Left ventricle myocardium inferior (tissue), 1 donor: ENCODE results near the gene DRG2. TPM values are rescaled to one million over a fixed set of nuclear protein-coding genes. Genes with fewer than 3 reads are reported as not detected.

Experiments
- DNase-seq: peaks from one replicate; pipeline ENCODE4 v3.0.0-alpha.2; 2020
- H3K27ac ChIP-seq: fragments of 200-600 bp; replicated peaks from 2 replicates; pipeline ENCODE4 v1.8.0; 2021
- H3K27me3 ChIP-seq: fragments of 200-600 bp; 2 replicates; pipeline ENCODE4 v1.8.0; 2021; ENCODE audit warnings: low read depth
- H3K36me3 ChIP-seq: fragments of 200-600 bp; 2 replicates; pipeline ENCODE4 v1.8.0; 2021
- H3K4me1 ChIP-seq: fragments of 200-600 bp; 2 replicates; pipeline ENCODE4 v1.8.0; 2021
- H3K4me3 ChIP-seq: fragments of 200-600 bp; 2 replicates; pipeline ENCODE4 v1.8.0; 2021; ENCODE audit warnings: mild to moderate bottlenecking, moderate library complexity
- H3K9me3 ChIP-seq: fragments of 200-600 bp; replicated peaks from 2 replicates; pipeline ENCODE4 v1.8.0; 2021
- CTCF ChIP-seq: fragments of 200-600 bp; IDR thresholded peaks from 2 replicates; pipeline ENCODE4 v1.8.0; 2021; ENCODE audit warnings: antibody characterized with exemption, mild to moderate bottlenecking, borderline replicate concordance
- intact Hi-C: fragments of 100-400 bp; cut with micrococcal nuclease; formaldehyde crosslinking; loops from one replicate; pipeline ENCODE4 v1.11.0; 2022
- total RNA-seq: library from RNA; stranded (reverse); fragmentation: NEBNext Ultra II Directional; extraction: Animal tissue kit (Norgen Biotek cat#: 25700); gene quantifications from one replicate; pipeline ENCODE4 v1.2.1, GENCODE V29; 2021
- donor health status: DM: no; HTN: yes; CAD: no; lungs with severe emphysema.

Gene DRG2
- total RNA-seq, 1 donor from 2014 or later = 20.2 TPM

- no peak for DNase-seq
Observed at GRCh38 chr17:18115517-18115916, 27.8 kb downstream of the DRG2 start.

DNA sequence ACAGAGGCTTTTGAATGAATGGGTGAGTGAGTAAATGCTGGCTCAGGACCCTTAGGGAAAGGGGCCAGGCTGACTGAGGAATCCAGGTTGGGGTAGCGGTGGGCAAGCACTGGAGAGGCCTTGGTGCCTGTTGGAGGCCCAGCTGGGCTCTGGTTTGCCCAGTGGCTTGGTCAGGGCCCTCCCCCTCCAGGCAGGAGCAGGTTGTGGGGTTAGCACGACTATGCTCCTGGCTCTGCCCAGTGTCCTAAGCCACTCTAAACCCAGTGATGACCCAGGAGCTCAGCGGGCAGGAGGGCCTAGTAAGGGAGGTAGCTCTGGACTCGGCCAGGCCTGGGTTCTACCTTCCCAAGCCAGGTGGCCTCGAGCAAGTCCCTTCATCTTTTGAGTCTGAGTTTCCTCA lies 28.3 kb downstream of the DRG2 start:
- Histone ChIP-seq H3K4me1 (no peaks in the 10 kb centered on the region), H3K27ac (no peak overlapping the region), H3K27me3 (no peaks in the 10 kb centered on the region), H3K36me3 (no peaks in the 10 kb centered on the region), H3K4me3 (no peak overlapping the region), H3K9me3 (peaks cover 14% of the 10 kb centered on the region)
- intact Hi-C loops = no loop called here
- no peak for TF ChIP-seq CTCF
- no peak for DNase-seq

More at GRCh38 chr17:18115517-18115916, 27.8 kb downstream of the DRG2 start:
- Histone ChIP-seq H3K27me3 (no peaks in the 10 kb centered on the region), H3K9me3 (peaks cover 14% of the 10 kb centered on the region), H3K4me1 (no peaks in the 10 kb centered on the region), H3K27ac (no peak overlapping the region), H3K4me3 (no peak overlapping the region), H3K36me3 (no peaks in the 10 kb centered on the region)
- intact Hi-C loops = no loop called here
- TF ChIP-seq CTCF = no peak

DNA sequence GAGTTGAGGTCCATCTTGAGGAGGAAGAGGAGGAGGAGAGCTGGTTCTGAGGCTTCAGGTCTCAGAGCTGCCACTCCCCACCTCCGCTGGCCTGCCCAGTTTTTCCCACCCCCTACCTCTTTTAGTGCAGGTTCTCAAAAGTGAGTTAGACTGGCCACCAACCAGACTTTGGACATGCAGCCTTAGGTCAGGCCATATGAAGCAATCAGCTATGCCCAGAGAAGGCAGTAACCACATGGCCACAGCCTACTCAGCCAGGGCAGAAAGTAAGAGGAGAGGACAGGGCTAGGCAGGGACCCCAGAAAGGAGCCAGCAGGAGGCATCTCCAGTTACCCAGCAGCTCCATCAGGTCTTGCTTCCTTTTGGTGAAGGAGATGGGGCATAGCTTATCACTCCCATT lies 29.8 kb downstream of the DRG2 start:
- Histone ChIP-seq H3K27me3 (no peaks in the 10 kb centered on the region), H3K9me3 (peaks cover 14% of the 10 kb centered on the region), H3K27ac (no peak overlapping the region), H3K36me3 (no peaks in the 10 kb centered on the region), H3K4me3 (no peak overlapping the region), H3K4me1 (no peaks in the 10 kb centered on the region)
- intact Hi-C loops = no loop called here
- TF ChIP-seq CTCF = no peak
- no peak for DNase-seq

GRCh38 chr17:18117982-18118975 lies 30.5 kb downstream of the DRG2 start:
- Histone ChIP-seq H3K9me3 (peaks cover 14% of the 10 kb centered on the region), H3K4me3 (no peak overlapping the region), H3K27me3 (no peaks in the 10 kb centered on the region), H3K36me3 (no peaks in the 10 kb centered on the region), H3K4me1 (no peaks in the 10 kb centered on the region), H3K27ac (no peak overlapping the region)
- intact Hi-C loops = no loop called here
- no peak for DNase-seq
- no peak for TF ChIP-seq CTCF

DNA sequence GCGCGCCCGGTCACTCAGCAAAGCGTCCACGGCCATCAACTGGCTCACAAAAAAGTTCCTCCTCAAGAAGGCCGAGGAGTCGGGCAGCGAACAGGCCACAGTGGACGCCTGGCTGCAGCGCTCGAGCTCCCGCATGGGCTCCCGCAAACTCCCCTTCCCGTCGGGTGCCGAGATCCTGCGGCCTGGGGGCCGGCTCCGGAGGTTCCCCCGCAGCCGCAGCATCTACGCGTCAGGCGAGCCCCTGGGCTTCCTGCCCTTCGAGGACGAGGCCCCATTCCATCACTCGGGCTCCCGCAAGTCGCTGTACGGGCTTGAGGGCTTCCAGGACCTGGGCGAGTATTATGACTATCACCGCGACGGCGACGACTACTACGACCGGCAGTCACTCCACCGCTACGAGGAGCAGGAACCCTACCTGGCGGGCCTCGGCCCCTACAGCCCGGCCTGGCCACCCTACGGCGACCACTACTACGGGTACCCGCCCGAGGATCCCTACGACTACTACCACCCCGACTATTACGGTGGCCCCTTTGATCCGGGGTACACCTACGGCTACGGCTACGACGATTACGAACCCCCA lies 31.5 kb downstream of the DRG2 start:
- H3K36me3 ChIP-seq = no peaks in the 10 kb centered on the region
- TF ChIP-seq CTCF = no peak
- H3K27me3 ChIP-seq = no peaks in the 10 kb centered on the region
- no peak overlapping the region for H3K4me3 ChIP-seq
- no peak for DNase-seq
- H3K4me1 ChIP-seq = no peaks in the 10 kb centered on the region
- H3K9me3 ChIP-seq = peaks cover 14% of the 10 kb centered on the region
- intact Hi-C loops = no loop called here
- no peak overlapping the region for H3K27ac ChIP-seq
